Panc1 (cell line): ENCODE data around the gene R3HDM2. TPM values are rescaled to one million over a fixed set of nuclear protein-coding genes. Genes with fewer than 3 reads are reported as not detected.

ENCODE experiments used
- ATAC-seq: fragments of 200-7000 bp; cut with Tn5 transposase; 2 replicates; pipeline ENCODE4 v1.9.1; 2020; ENCODE audit warnings: mild to moderate bottlenecking, moderate library complexity
- BruUV-seq: library from RNA; stranded (reverse); fragments of 400-500 nt; replicated peaks from 2 replicates; lab custom pipeline; 2021; lab: Mats Ljungman, UMichigan
- CTCF ChIA-PET: fragments of 300-600 bp; sonication (Branson Sonifier 250); formaldehyde crosslinking; loops from one replicate; lab custom pipeline; 2022; ENCODE audit warnings: antibody characterized with exemption; lab: Charles Lee
- POLR2A ChIA-PET: fragments of 300-600 bp; sonication (Branson Sonifier 250); formaldehyde crosslinking; loops from one replicate; lab custom pipeline; 2022; ENCODE audit warnings: antibody characterized with exemption; lab: Charles Lee
- DNase-seq: peaks from one replicate; pipeline ENCODE4 v3.0.0-alpha.2; 2010; ENCODE audit warnings: low read depth, low spot score
- H3K27ac ChIP-seq: 2 replicates; pipeline ENCODE4 v1.5.1; 2011; ENCODE audit warnings: mild to moderate bottlenecking, low read length, inconsistent platforms
- H3K27me3 ChIP-seq: fragments of 200-500 bp; sonication (Bioruptor generic); 2 replicates; pipeline ENCODE4 v1.6.0; 2014; ENCODE audit warnings: low read length, inconsistent platforms; ENCODE audit not compliant: control insufficient read depth, insufficient read depth
- H3K36me3 ChIP-seq: fragments of 200-500 bp; sonication (Bioruptor generic); 2 replicates; pipeline ENCODE4 v1.5.1; 2014; ENCODE audit warnings: inconsistent platforms, mild to moderate bottlenecking, low read length, moderate library complexity; ENCODE audit not compliant: control insufficient read depth, insufficient read depth
- H3K4me1 ChIP-seq: 2 replicates; pipeline ENCODE4 v1.5.1; 2011; ENCODE audit warnings: inconsistent platforms, mild to moderate bottlenecking, low read length, moderate library complexity; ENCODE audit not compliant: control insufficient read depth, insufficient read depth
- H3K4me3 ChIP-seq, 2 experiments: 2 replicates each; pipeline ENCODE4 v1.5.1; 2011 to 2012; ENCODE audit warnings: low read depth in 2 of 2, low read length in 2 of 2, mild to moderate bottlenecking in 2 of 2, inconsistent platforms in 1 of 2, moderate library complexity in 1 of 2
- H3K9me3 ChIP-seq: fragments of 200-500 bp; sonication (Bioruptor generic); 2 replicates; pipeline ENCODE4 v1.5.1; 2014; ENCODE audit warnings: low read depth, mild to moderate bottlenecking, inconsistent platforms, low read length, moderate library complexity; ENCODE audit not compliant: control insufficient read depth, insufficient read depth
- CTCF ChIP-seq: fragments of 450-650 bp; IDR thresholded peaks from 2 replicates; pipeline ENCODE4 v1.5.1; 2017; ENCODE audit warnings: mild to moderate bottlenecking
- POLR2AphosphoS5 ChIP-seq: IDR thresholded peaks from 2 replicates; pipeline ENCODE4 v1.6.1; 2012; ENCODE audit warnings: mild to moderate bottlenecking, low read depth, low read length, moderate library complexity
- REST ChIP-seq, 2 experiments: IDR thresholded peaks; 2 replicates each; pipeline ENCODE4 v1.6.1; 2011 to 2012; ENCODE audit warnings: low read depth in 2 of 2, control low read depth in 1 of 2, low read length in 1 of 2, mild to moderate bottlenecking in 1 of 2, moderate library complexity in 1 of 2; ENCODE audit not compliant: insufficient read depth in 1 of 2
- SIN3A ChIP-seq: IDR thresholded peaks from 2 replicates; pipeline ENCODE4 v1.6.1; 2012; ENCODE audit warnings: low read depth, mild to moderate bottlenecking, low read length, moderate library complexity, borderline replicate concordance; ENCODE audit not compliant: insufficient read depth
- TCF7L2 ChIP-seq: IDR thresholded peaks from 2 replicates; pipeline ENCODE4 v1.6.1; 2011; ENCODE audit warnings: mild to moderate bottlenecking, low read depth, low read length, inconsistent platforms
- in situ Hi-C: cut with HindIII; loops from 2 replicates; pipeline ENCODE4 v1.10.0; 2016; ENCODE audit warnings: low sequenced_read_pairs, low pct_unique_long_range_greater_than_20kb
- intact Hi-C: fragments of 100-400 bp; cut with micrococcal nuclease; formaldehyde crosslinking; loops from one replicate; pipeline ENCODE4 v1.10.0; 2022; ENCODE audit not compliant: unreplicated experiment
- total RNA-seq: library from RNA; stranded (reverse); gene quantifications from one replicate; pipeline ENCODE4 v1.2.1, GENCODE V29; 2021; ENCODE audit not compliant: unreplicated experiment

Gene R3HDM2
- total RNA-seq, 1 experiment from 2014 or later = 56.5 TPM

GRCh38 chr12:57208631-57209282 is 222.1 kb downstream of the R3HDM2 start:
- Histone ChIP-seq H3K4me3 (no peak overlapping the region), H3K9me3 (no peaks in the 10 kb centered on the region), H3K4me1 (peaks cover 3% of the 10 kb centered on the region; the same call in 1 of the 2 replicates), H3K36me3 (no peaks in the 10 kb centered on the region), H3K27me3 (no peaks in the 10 kb centered on the region), H3K27ac (no peak overlapping the region)
- BruUV-seq = no TSS peak
- POLR2A ChIA-PET = no interaction called here
- DNase-seq (no peak), ATAC-seq (no peak)
- intact Hi-C loops (no loop called here), in situ Hi-C loops (no loop called here)
- CTCF ChIA-PET = no interaction called here
- TF ChIP-seq POLR2AphosphoS5 (no peak), SIN3A (no peak), REST (IDR thresholded peaks at IDR 0.05; ENCODE audit: insufficient read depth in 1 of 2, low read depth in 2 of 2, low read length in 1 of 2) (no peak), CTCF (no peak), TCF7L2 (no peak)

- no peaks in the 10 kb centered on the region for H3K36me3 ChIP-seq
- CTCF ChIA-PET = no interaction called here
- intact Hi-C loops = no loop called here
These were observed 222.9 kb downstream of the R3HDM2 start for GRCh38 chr12:57207731-57208630.

More at GRCh38 chr12:57207731-57208630, 222.9 kb downstream of the R3HDM2 start:
- H3K9me3 ChIP-seq = no peaks in the 10 kb centered on the region
- no peaks in the 10 kb centered on the region for H3K4me1 ChIP-seq
- DNase-seq = no peak
- BruUV-seq = no TSS peak
- H3K27ac ChIP-seq = no peak overlapping the region
- in situ Hi-C loops = no loop called here
- ATAC-seq = no peak
- TF ChIP-seq POLR2AphosphoS5 (no peak), REST (IDR thresholded peaks at IDR 0.05; ENCODE audit: insufficient read depth in 1 of 2, low read depth in 2 of 2, low read length in 1 of 2) (no peak), CTCF (no peak), SIN3A (no peak), TCF7L2 (no peak)
- POLR2A ChIA-PET = no interaction called here
- no peaks in the 10 kb centered on the region for H3K27me3 ChIP-seq
- H3K4me3 ChIP-seq = no peak overlapping the region
